ENCODE results near the gene SRRM2. TPM values are rescaled to one million over a fixed set of nuclear protein-coding genes. Genes with fewer than 3 reads are reported as not detected.

SRRM2 gene
- total and polyA plus RNA-seq, 8 donors = 142 to 2,165 (median 655) TPM

DNA sequence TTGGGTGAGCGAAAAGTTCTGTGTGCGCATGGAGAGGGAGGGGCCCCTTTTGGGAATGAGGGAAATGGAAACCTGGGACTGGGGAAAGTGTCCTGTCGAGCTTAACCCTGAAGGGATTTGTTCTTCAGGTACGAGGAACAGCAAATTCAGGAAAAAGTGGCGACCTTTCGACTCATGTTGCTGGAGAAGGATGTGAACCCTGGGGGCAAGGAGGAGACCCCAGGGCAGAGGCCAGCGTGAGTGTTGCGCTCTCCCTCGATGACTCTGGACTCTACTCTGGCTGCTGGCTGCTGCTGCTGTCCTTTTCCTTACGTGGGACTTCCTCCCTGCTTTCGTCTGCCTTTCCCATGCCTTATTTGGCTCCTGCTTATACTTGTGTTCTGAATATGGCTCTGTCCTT, 4.9 kb downstream of the SRRM2 start:
- WGBS, 5 donors = 71 to 76% (median 74%) methylated on average over 11 of the region's 11 CpGs
- TF ChIP-seq POLR2AphosphoS5 (IDR thresholded peaks at IDR 0.05) (no peak), POLR2A (IDR thresholded peaks at IDR 0.05) (no peak), EP300 (IDR thresholded peaks at IDR 0.05) (no peak), CTCF (IDR thresholded peaks at IDR 0.05) (no peak)
- H3K4me1 ChIP-seq = peaks cover 29 to 63% (median 48%) of the 10 kb centered on the region in 4 donors
- H3K9me3 ChIP-seq = no peaks in the 10 kb centered on the region
- no peak overlapping the region for H3K27ac ChIP-seq
- H3K36me3 ChIP-seq = peaks cover 52 to 64% (median 58%) of the 10 kb centered on the region in 4 donors
- DNase-seq = no peak
- no peaks in the 10 kb centered on the region for H3K27me3 ChIP-seq
- intact Hi-C loops (cut with DNase I; ENCODE audit: low total_unique reads) = no loop called here
- H3K4me3 ChIP-seq = no peak overlapping the region

DNA sequence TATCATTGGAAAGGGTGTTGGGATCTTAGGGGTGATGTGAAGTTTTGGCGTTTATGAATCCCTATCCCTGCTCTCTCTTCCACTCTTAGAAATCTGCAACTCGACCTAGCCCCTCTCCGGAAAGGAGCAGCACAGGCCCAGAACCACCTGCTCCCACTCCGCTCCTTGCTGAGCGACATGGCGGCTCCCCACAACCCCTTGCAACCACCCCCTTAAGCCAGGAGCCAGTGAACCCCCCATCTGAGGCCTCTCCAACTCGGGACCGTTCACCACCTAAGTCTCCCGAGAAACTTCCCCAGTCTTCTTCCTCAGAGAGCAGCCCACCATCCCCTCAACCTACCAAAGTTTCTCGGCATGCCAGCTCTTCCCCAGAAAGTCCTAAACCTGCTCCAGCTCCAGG, 9.0 kb downstream of the SRRM2 start:
- H3K4me3 ChIP-seq = no peak overlapping the region
- peaks cover 2 to 33% (median 20%) of the 10 kb centered on the region in 4 donors for H3K4me1 ChIP-seq
- DNase-seq = no peak
- intact Hi-C loops (cut with DNase I; ENCODE audit: low total_unique reads) = no loop called here
- H3K9me3 ChIP-seq = no peaks in the 10 kb centered on the region
- H3K27me3 ChIP-seq = no peaks in the 10 kb centered on the region
- WGBS, 5 donors = 93 to 98% (median 96%) methylated on average over 10 of the region's 10 CpGs
- TF ChIP-seq POLR2AphosphoS5 (IDR thresholded peaks at IDR 0.05) (no peak), CTCF (IDR thresholded peaks at IDR 0.05) (no peak), POLR2A (IDR thresholded peaks at IDR 0.05) (no peak), EP300 (IDR thresholded peaks at IDR 0.05) (no peak)
- peaks cover 94 to 100% (median 97%) of the 10 kb centered on the region in 4 donors for H3K36me3 ChIP-seq
- H3K27ac ChIP-seq = no peak overlapping the region

GRCh38 chr16:2761886-2762583, 9.6 kb downstream of the SRRM2 start:
- no peaks in the 10 kb centered on the region for H3K27me3 ChIP-seq
- H3K4me1 ChIP-seq = peaks cover under 1 to 31% (median 17%) of the 10 kb centered on the region in 4 donors
- intact Hi-C loops (cut with DNase I; ENCODE audit: low total_unique reads) = no loop called here
- TF ChIP-seq CTCF (IDR thresholded peaks at IDR 0.05) = no peak
- no peak for TF ChIP-seq POLR2AphosphoS5 (IDR thresholded peaks at IDR 0.05)
- no peak for TF ChIP-seq POLR2A (IDR thresholded peaks at IDR 0.05)
- no peak for TF ChIP-seq EP300 (IDR thresholded peaks at IDR 0.05)
- DNase-seq = no peak
- 96 to 98% (median 98%) methylated on average over 37 to 42 of the region's 42 CpGs for WGBS, 5 donors
- H3K36me3 ChIP-seq = peaks cover 99 to 100% (median 100%) of the 10 kb centered on the region in 4 donors
- no peaks in the 10 kb centered on the region for H3K9me3 ChIP-seq
- no peak overlapping the region for H3K4me3 ChIP-seq
- H3K27ac ChIP-seq = no peak overlapping the region

DNA sequence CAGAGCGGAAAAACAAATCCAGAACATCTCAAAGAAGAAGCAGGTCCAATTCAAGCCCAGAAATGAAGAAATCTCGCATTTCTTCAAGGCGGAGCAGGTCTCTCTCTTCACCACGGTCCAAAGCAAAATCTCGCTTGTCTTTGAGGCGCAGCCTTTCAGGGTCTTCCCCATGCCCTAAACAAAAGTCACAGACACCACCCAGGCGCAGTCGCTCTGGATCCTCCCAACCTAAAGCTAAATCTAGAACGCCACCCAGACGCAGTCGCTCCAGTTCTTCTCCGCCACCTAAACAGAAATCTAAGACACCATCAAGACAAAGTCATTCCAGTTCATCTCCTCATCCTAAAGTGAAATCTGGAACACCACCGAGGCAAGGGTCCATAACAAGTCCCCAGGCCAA, 10.3 kb downstream of the SRRM2 start:
- DNase-seq = no peak
- no peaks in the 10 kb centered on the region for H3K9me3 ChIP-seq
- intact Hi-C loops (cut with DNase I; ENCODE audit: low total_unique reads) = no loop called here
- no peak overlapping the region for H3K4me3 ChIP-seq
- TF ChIP-seq POLR2AphosphoS5 (IDR thresholded peaks at IDR 0.05) = no peak
- TF ChIP-seq EP300 (IDR thresholded peaks at IDR 0.05) = no peak
- no peak for TF ChIP-seq POLR2A (IDR thresholded peaks at IDR 0.05)
- no peak for TF ChIP-seq CTCF (IDR thresholded peaks at IDR 0.05)
- peaks cover 100% of the 10 kb centered on the region in 4 donors for H3K36me3 ChIP-seq
- H3K27me3 ChIP-seq = no peaks in the 10 kb centered on the region
- no peak overlapping the region for H3K27ac ChIP-seq
- H3K4me1 ChIP-seq = peaks cover 1 to 31% (median 15%) of the 10 kb centered on the region in 4 donors
- WGBS, 5 donors = 97 to 99% (median 98%) methylated on average over 13 of the region's 13 CpGs

Measured in stomach (tissue), 9 donors.